ENCODE measurements around the gene STXBP1. TPM values are rescaled to one million over a fixed set of nuclear protein-coding genes. Genes with fewer than 3 reads are reported as not detected.

The STXBP1 gene
- total RNA-seq, 1 experiment from 2014 or later: 10.9 TPM

GRCh38 chr9:127726871-127727270 is 114.8 kb downstream of the STXBP1 start:
- DNase-seq (ENCODE audit: low spot score): no peak
- Histone ChIP-seq H3K4me1 (ENCODE audit: insufficient read depth, low read length, poor library complexity, severe bottlenecking) (no peaks in the 10 kb centered on the region), H3K27me3 (replicated peaks; ENCODE audit: insufficient read depth, low read depth, low read length, poor library complexity) (no peaks in the 10 kb centered on the region), H3K27ac (ENCODE audit: low read depth, low read length, poor library complexity, severe bottlenecking) (no peak overlapping the region), H3K36me3 (ENCODE audit: insufficient read depth, low read length, poor library complexity, severe bottlenecking) (no peaks in the 10 kb centered on the region), H3K4me3 (ENCODE audit: low read depth, low read length, poor library complexity, severe bottlenecking) (no peak overlapping the region), H3K9me3 (ENCODE audit: low read depth, low read length, poor library complexity, severe bottlenecking) (no peaks in the 10 kb centered on the region)
- intact Hi-C loops (cut with micrococcal nuclease; ENCODE audit: unreplicated experiment): no loop called here
- POLR2A ChIA-PET (ENCODE audit: low non-redundant PET): no interaction called here
- TF ChIP-seq EZH2 (IDR thresholded peaks at IDR 0.05; ENCODE audit: borderline replicate concordance, low read depth, low read length, poor library complexity, severe bottlenecking) (no peak), CTCF (conservative IDR thresholded peaks at IDR 0.05; ENCODE audit: low read depth, low read length) (no peak)
- BruUV-seq (replicated peaks): no TSS peak
- CTCF ChIA-PET: no interaction called here

- no peaks in the 10 kb centered on the region for H3K9me3 ChIP-seq (ENCODE audit: low read depth, low read length, poor library complexity, severe bottlenecking)
- TF ChIP-seq CTCF (conservative IDR thresholded peaks at IDR 0.05; ENCODE audit: low read depth, low read length) (no peak), EZH2 (IDR thresholded peaks at IDR 0.05; ENCODE audit: borderline replicate concordance, low read depth, low read length, poor library complexity, severe bottlenecking) (no peak)
- DNase-seq (ENCODE audit: low spot score): no peak
- H3K27ac ChIP-seq (ENCODE audit: low read depth, low read length, poor library complexity, severe bottlenecking): no peak overlapping the region
- CTCF ChIA-PET: interaction anchor here (0.7 kb wide), 1 partner anchor 354 kb away, joined by 3 read pairs; no protein-coding TSS in a partner anchor
- no peaks in the 10 kb centered on the region for H3K36me3 ChIP-seq (ENCODE audit: insufficient read depth, low read length, poor library complexity, severe bottlenecking)
- POLR2A ChIA-PET (ENCODE audit: low non-redundant PET): no interaction called here
- BruUV-seq (replicated peaks): no TSS peak
- intact Hi-C loops (cut with micrococcal nuclease; ENCODE audit: unreplicated experiment): no loop called here
- no peaks in the 10 kb centered on the region for H3K27me3 ChIP-seq (replicated peaks; ENCODE audit: insufficient read depth, low read depth, low read length, poor library complexity)
- H3K4me1 ChIP-seq (ENCODE audit: insufficient read depth, low read length, poor library complexity, severe bottlenecking): no peaks in the 10 kb centered on the region
- H3K4me3 ChIP-seq (ENCODE audit: low read depth, low read length, poor library complexity, severe bottlenecking): no peak overlapping the region
Measured at GRCh38 chr9:127728808-127729207, 116.7 kb downstream of the STXBP1 start.

- intact Hi-C loops (cut with micrococcal nuclease; ENCODE audit: unreplicated experiment): no loop called here
- Histone ChIP-seq H3K4me3 (ENCODE audit: low read depth, low read length, poor library complexity, severe bottlenecking) (no peak overlapping the region), H3K9me3 (ENCODE audit: low read depth, low read length, poor library complexity, severe bottlenecking) (no peaks in the 10 kb centered on the region), H3K27ac (ENCODE audit: low read depth, low read length, poor library complexity, severe bottlenecking) (no peak overlapping the region), H3K36me3 (ENCODE audit: insufficient read depth, low read length, poor library complexity, severe bottlenecking) (no peaks in the 10 kb centered on the region), H3K27me3 (replicated peaks; ENCODE audit: insufficient read depth, low read depth, low read length, poor library complexity) (no peaks in the 10 kb centered on the region), H3K4me1 (ENCODE audit: insufficient read depth, low read length, poor library complexity, severe bottlenecking) (peaks cover 6% of the 10 kb centered on the region)
- no TSS peak for BruUV-seq (replicated peaks)
- POLR2A ChIA-PET (ENCODE audit: low non-redundant PET): no interaction called here
- CTCF ChIA-PET: no interaction called here
- DNase-seq (ENCODE audit: low spot score): no peak
- TF ChIP-seq EZH2 (IDR thresholded peaks at IDR 0.05; ENCODE audit: borderline replicate concordance, low read depth, low read length, poor library complexity, severe bottlenecking): no peak
- TF ChIP-seq CTCF (conservative IDR thresholded peaks at IDR 0.05; ENCODE audit: low read depth, low read length): no peak
Measured at GRCh38 chr9:127729522-127730256, 117.6 kb downstream of the STXBP1 start.
